Liver (tissue), 9 donors: ENCODE data around the gene WWOX. TPM values are rescaled to one million over a fixed set of nuclear protein-coding genes. Genes with fewer than 3 reads are reported as not detected.

Source experiments
- DNase-seq: peaks from one replicate; pipeline ENCODE4 v3.0.0-alpha.2; 2017; ENCODE audit warnings: low spot score
- H3K27ac ChIP-seq, 2 donors: one replicate each; pipeline ENCODE4 v1.7.0; 2013; ENCODE audit warnings: inconsistent platforms in 2 of 2, low read length in 2 of 2, control low read depth in 1 of 2, low read depth in 1 of 2, mild to moderate bottlenecking in 1 of 2
- H3K27me3 ChIP-seq, 4 donors: one replicate each; pipeline versions ENCODE4 v1.6.1 to v1.7.0; 2013; ENCODE audit warnings: low read length in 3 of 4, inconsistent platforms in 1 of 4, mild to moderate bottlenecking in 1 of 4, moderate library complexity in 1 of 4; ENCODE audit not compliant: control insufficient read depth in 4 of 4, insufficient read depth in 4 of 4
- H3K36me3 ChIP-seq, 4 donors: one replicate each; pipeline versions ENCODE4 v1.6.1 to v1.7.0; 2013; ENCODE audit warnings: low read length in 3 of 4, mild to moderate bottlenecking in 3 of 4, low read depth in 1 of 4, moderate library complexity in 1 of 4; ENCODE audit not compliant: control insufficient read depth in 4 of 4, insufficient read depth in 3 of 4
- H3K4me1 ChIP-seq, 4 donors: one replicate each; pipeline versions ENCODE4 v1.6.1 to v1.7.0; 2013; ENCODE audit warnings: low read length in 3 of 4, mild to moderate bottlenecking in 3 of 4, moderate library complexity in 1 of 4; ENCODE audit not compliant: control insufficient read depth in 4 of 4, insufficient read depth in 4 of 4
- H3K4me3 ChIP-seq, 3 donors: one replicate each; pipeline versions ENCODE4 v1.6.1 to v1.7.0; 2013; ENCODE audit warnings: low read length in 3 of 3, control low read depth in 1 of 3, low read depth in 1 of 3, mild to moderate bottlenecking in 1 of 3
- H3K9ac ChIP-seq, 2 donors: one replicate each; pipeline ENCODE4 v1.7.0; 2013; ENCODE audit warnings: low read length in 2 of 2, mild to moderate bottlenecking in 2 of 2, moderate library complexity in 2 of 2, control low read depth in 1 of 2, low read depth in 1 of 2
- H3K9me3 ChIP-seq, 4 donors: one replicate each; pipeline versions ENCODE4 v1.6.1 to v1.7.0; 2013; ENCODE audit warnings: low read length in 3 of 4; ENCODE audit not compliant: control insufficient read depth in 4 of 4
- ATF3 ChIP-seq: IDR thresholded peaks from 2 replicates; pipeline ENCODE4 v1.6.1; 2016; ENCODE audit warnings: antibody characterized with exemption
- CTCF ChIP-seq: fragments of 150-350 bp; IDR thresholded peaks from 2 replicates; pipeline ENCODE4 v1.5.1; 2017; ENCODE audit warnings: improper control_type of control experiment, low read depth, low read length; ENCODE audit not compliant: missing input control
- EGR1 ChIP-seq, 2 donors: IDR thresholded peaks; 2 replicates each; pipeline ENCODE4 v1.6.1; 2016 to 2018; ENCODE audit warnings: antibody characterized with exemption in 2 of 2, low read depth in 2 of 2
- FOXA1 ChIP-seq: IDR thresholded peaks from 2 replicates; pipeline ENCODE4 v1.6.1; 2016; ENCODE audit warnings: antibody characterized with exemption
- FOXA2 ChIP-seq: IDR thresholded peaks from 2 replicates; pipeline ENCODE4 v1.6.1; 2016; ENCODE audit warnings: antibody characterized with exemption
- GABPA ChIP-seq, 2 donors: IDR thresholded peaks in 1 of 2; conservative IDR thresholded peaks in 1 of 2; 2 replicates each; pipeline ENCODE4 v1.6.1; 2016; ENCODE audit warnings: antibody characterized with exemption in 2 of 2, mild to moderate bottlenecking in 1 of 2, moderate library complexity in 1 of 2
- HNF4A ChIP-seq, 2 donors: conservative IDR thresholded peaks; 2 replicates each; pipeline ENCODE4 v1.6.1; 2016; ENCODE audit warnings: antibody characterized with exemption in 2 of 2, mild to moderate bottlenecking in 2 of 2
- HNF4G ChIP-seq: IDR thresholded peaks from 2 replicates; pipeline ENCODE4 v1.6.1; 2016; ENCODE audit warnings: antibody characterized with exemption
- MAX ChIP-seq: IDR thresholded peaks from 2 replicates; pipeline ENCODE4 v1.6.1; 2016; ENCODE audit warnings: antibody characterized with exemption
- NR2F2 ChIP-seq: IDR thresholded peaks from 2 replicates; pipeline ENCODE4 v1.6.1; 2016; ENCODE audit warnings: antibody characterized with exemption
- REST ChIP-seq: IDR thresholded peaks from 2 replicates; pipeline ENCODE4 v1.6.1; 2016; ENCODE audit warnings: antibody characterized with exemption, mild to moderate bottlenecking
- RXRA ChIP-seq, 2 donors: IDR thresholded peaks; 2 replicates each; pipeline ENCODE4 v1.6.1; 2017 to 2018; ENCODE audit warnings: antibody characterized with exemption in 2 of 2, mild to moderate bottlenecking in 1 of 2
- TAF1 ChIP-seq: conservative IDR thresholded peaks from 2 replicates; pipeline ENCODE4 v1.6.1; 2016; ENCODE audit warnings: antibody characterized with exemption, mild to moderate bottlenecking
- YY1 ChIP-seq: IDR thresholded peaks from 2 replicates; pipeline ENCODE4 v1.6.1; 2016; ENCODE audit warnings: antibody characterized with exemption, mild to moderate bottlenecking
- ZBTB33 ChIP-seq: IDR thresholded peaks from 2 replicates; pipeline ENCODE4 v1.6.1; 2016; ENCODE audit warnings: antibody characterized with exemption
- WGBS: extraction: QIAGEN DNeasy Blood & Tissue Kit; methylation state at CpG from one replicate; pipeline ENCODE4 v1.1.7; 2013; 5-methylcytosine and 5-hydroxymethylcytosine counted together
- polyA plus RNA-seq, 2 donors: library from polyadenylated mRNA; stranded (reverse) in 1 of 2; unstranded in 1 of 2; fragments of 200-250 nt in 1 of 2; fragments of >200 nt in 1 of 2; fragmentation: Nextera tagmentation in 1 of 2; extraction: Ambion mirVana in 1 of 2; gene quantifications; one replicate each; pipeline versions ENCODE4 v1.2.1 to v1.2.3, GENCODE V29; 2013 to 2015
- total RNA-seq, 2 donors: library from RNA; depleted of rRNA; stranded (reverse); fragments of >200 nt; gene quantifications; one replicate each; pipeline ENCODE4 v1.2.3, GENCODE V29; 2014
- donor health status: healthy.
- donor health status: healthy.
- donor health status: healthy.
- donor health status: healthy.
- donor health status: healthy.

Gene WWOX
- total and polyA plus RNA-seq, 4 donors: 9.8 to 46.0 (median 15.3) TPM

GRCh38 chr16:78784771-78785170, 685.3 kb downstream of the WWOX start:
- 89% methylated on average over 6 of the region's 6 CpGs for WGBS

More at GRCh38 chr16:78784771-78785170, 685.3 kb downstream of the WWOX start:
- Histone ChIP-seq H3K4me1 (peaks cover 0 to 2% (median 0%) of the 10 kb centered on the region in 4 donors), H3K36me3 (no peaks in the 10 kb centered on the region), H3K27me3 (no peaks in the 10 kb centered on the region), H3K9ac (no peak overlapping the region), H3K9me3 (no peaks in the 10 kb centered on the region), H3K4me3 (no peak overlapping the region), H3K27ac (no peak overlapping the region)
- no peak for DNase-seq
- no peak for TF ChIP-seq RXRA (IDR thresholded peaks at IDR 0.05)
- no peak for TF ChIP-seq HNF4G
- TF ChIP-seq TAF1: no peak
- TF ChIP-seq YY1: no peak
- TF ChIP-seq NR2F2: no peak
- no peak for TF ChIP-seq EGR1 (IDR thresholded peaks at IDR 0.05; ENCODE audit: low read depth in 2 of 2)
- no peak for TF ChIP-seq ATF3
- TF ChIP-seq HNF4A (conservative IDR thresholded peaks at IDR 0.05): no peak
- no peak for TF ChIP-seq CTCF
- no peak for TF ChIP-seq REST
- no peak for TF ChIP-seq FOXA2
- TF ChIP-seq ZBTB33: no peak
- no peak for TF ChIP-seq MAX
- no peak for TF ChIP-seq FOXA1
- TF ChIP-seq GABPA (IDR thresholded peaks at IDR 0.05 in 1 of 2, conservative IDR thresholded peaks at IDR 0.05 in 1 of 2): no peak
